WTC11 (cell line): ENCODE measurements around the gene SPTAN1.

Source experiments
- FOXP1 ChIP-seq: sonication (generic); formaldehyde crosslinking; IDR thresholded peaks from 2 replicates; pipeline ENCODE4 v1.8.0; 2022; ENCODE audit warnings: missing genetic modification reagents, mild to moderate bottlenecking, moderate library complexity, borderline replicate concordance
- NFATC4 ChIP-seq: fragments of 250-450 bp; sonication (Bioruptor Pico); IDR thresholded peaks from 2 replicates; pipeline ENCODE4 v1.9.0; 2021; ENCODE audit warnings: mild to moderate bottlenecking
- TF ChIP-seq, protein P1 (sequence below): fragments of 200-600 bp; IDR thresholded peaks from 2 replicates; pipeline ENCODE4 v1.8.0; 2022; ENCODE audit warnings: antibody characterized with exemption

DNA sequence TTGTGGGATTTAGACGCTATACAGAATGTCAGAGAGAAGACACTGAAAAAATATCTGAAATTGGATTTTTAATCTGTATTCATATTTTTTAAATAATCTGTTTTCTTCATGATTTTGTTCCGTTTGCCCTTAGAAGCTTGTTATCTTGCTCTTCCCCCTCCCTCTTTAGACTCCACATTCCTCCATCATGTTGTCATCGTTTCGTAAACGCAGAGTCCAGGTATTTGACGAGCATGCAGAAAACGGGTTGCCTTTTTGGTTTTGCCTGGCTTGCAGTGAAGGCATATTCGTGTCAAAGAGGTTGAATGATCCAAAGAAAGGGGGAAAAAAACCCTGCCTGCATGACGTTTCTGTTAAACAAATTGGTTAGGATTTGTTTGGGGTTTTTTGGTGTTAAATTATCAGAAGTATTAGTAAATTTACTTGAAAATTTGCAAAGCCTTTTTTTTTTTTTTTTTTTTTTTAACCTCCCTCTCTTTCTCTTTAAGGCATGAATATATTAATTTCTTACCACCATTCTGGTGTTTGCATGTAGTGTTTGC lies 2.9 kb downstream of the SPTAN1 start:
- no peak for TF ChIP-seq FOXP1 (CRISPR knock-in tag)
- TF ChIP-seq, protein P1, sequence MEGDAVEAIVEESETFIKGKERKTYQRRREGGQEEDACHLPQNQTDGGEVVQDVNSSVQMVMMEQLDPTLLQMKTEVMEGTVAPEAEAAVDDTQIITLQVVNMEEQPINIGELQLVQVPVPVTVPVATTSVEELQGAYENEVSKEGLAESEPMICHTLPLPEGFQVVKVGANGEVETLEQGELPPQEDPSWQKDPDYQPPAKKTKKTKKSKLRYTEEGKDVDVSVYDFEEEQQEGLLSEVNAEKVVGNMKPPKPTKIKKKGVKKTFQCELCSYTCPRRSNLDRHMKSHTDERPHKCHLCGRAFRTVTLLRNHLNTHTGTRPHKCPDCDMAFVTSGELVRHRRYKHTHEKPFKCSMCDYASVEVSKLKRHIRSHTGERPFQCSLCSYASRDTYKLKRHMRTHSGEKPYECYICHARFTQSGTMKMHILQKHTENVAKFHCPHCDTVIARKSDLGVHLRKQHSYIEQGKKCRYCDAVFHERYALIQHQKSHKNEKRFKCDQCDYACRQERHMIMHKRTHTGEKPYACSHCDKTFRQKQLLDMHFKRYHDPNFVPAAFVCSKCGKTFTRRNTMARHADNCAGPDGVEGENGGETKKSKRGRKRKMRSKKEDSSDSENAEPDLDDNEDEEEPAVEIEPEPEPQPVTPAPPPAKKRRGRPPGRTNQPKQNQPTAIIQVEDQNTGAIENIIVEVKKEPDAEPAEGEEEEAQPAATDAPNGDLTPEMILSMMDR: no peak
- no peak for TF ChIP-seq NFATC4
